SK-N-MC (cell line): ENCODE data around the gene CTU1.

ENCODE experiments used
- EZH2 ChIP-seq: fragments of 200-600 bp; sonication (generic); IDR thresholded peaks from one replicate; pipeline ENCODE4 v1.6.1; 2017; ENCODE audit warnings: antibody characterized with exemption
- FOXP2 ChIP-seq: optimal IDR thresholded peaks from 2 replicates; pipeline ENCODE3; 2011; ENCODE audit warnings: mild to moderate bottlenecking, moderate library complexity; ENCODE audit not compliant: insufficient read depth; ENCODE audit errors: extremely low read length, control extremely low read depth
- POLR2AphosphoS5 ChIP-seq: IDR thresholded peaks from 2 replicates; pipeline ENCODE4 v1.6.1; 2012; ENCODE audit warnings: mild to moderate bottlenecking, low read depth, low read length, borderline replicate concordance

- TF ChIP-seq EZH2 (no peak), POLR2AphosphoS5 (no peak), FOXP2 (no peak)
Measured at GRCh38 chr19:51135986-51136762, 28.0 kb upstream of the CTU1 start.
